Ovary (tissue), 3 donors: ENCODE measurements around the gene RNLS.

Experiments
- EP300 ChIP-seq: sonication (generic); formaldehyde crosslinking; IDR thresholded peaks from one replicate; pipeline ENCODE4 v1.6.1; 2017; ENCODE audit warnings: antibody characterized with exemption
- TF ChIP-seq, protein P1 (sequence below), 3 donors: fragments of 450-650 bp in 2 of 3; fragments of 200-600 bp in 1 of 3; IDR thresholded peaks; one replicate each; pipeline versions ENCODE4 v1.5.1 to v1.8.0; 2016 to 2022; ENCODE audit warnings: antibody characterized with exemption in 3 of 3, mild to moderate bottlenecking in 1 of 3
- donor health status: DM: no; HTN: no; CAD: no.

GRCh38 chr10:88249450-88249849 is 333.7 kb downstream of the RNLS start:
- TF ChIP-seq, protein P1, sequence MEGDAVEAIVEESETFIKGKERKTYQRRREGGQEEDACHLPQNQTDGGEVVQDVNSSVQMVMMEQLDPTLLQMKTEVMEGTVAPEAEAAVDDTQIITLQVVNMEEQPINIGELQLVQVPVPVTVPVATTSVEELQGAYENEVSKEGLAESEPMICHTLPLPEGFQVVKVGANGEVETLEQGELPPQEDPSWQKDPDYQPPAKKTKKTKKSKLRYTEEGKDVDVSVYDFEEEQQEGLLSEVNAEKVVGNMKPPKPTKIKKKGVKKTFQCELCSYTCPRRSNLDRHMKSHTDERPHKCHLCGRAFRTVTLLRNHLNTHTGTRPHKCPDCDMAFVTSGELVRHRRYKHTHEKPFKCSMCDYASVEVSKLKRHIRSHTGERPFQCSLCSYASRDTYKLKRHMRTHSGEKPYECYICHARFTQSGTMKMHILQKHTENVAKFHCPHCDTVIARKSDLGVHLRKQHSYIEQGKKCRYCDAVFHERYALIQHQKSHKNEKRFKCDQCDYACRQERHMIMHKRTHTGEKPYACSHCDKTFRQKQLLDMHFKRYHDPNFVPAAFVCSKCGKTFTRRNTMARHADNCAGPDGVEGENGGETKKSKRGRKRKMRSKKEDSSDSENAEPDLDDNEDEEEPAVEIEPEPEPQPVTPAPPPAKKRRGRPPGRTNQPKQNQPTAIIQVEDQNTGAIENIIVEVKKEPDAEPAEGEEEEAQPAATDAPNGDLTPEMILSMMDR (IDR thresholded peaks at IDR 0.05): no peak
- no peak for TF ChIP-seq EP300
